GM21825 (cell line): ENCODE results near the gene CDS1.
"Not testable (repeated sequence)": the region's sequence is repeated elsewhere in the genome, so short reads cannot be mapped to it uniquely, and the experiment has no call there.

Source experiments
- ATAC-seq: cut with Tn5 transposase; IDR thresholded peaks from one replicate; pipeline ENCODE4 v1.9.1; 2021; ENCODE audit warnings: mild to moderate bottlenecking, moderate library complexity; ENCODE audit not compliant: unreplicated experiment

Gene CDS1

DNA sequence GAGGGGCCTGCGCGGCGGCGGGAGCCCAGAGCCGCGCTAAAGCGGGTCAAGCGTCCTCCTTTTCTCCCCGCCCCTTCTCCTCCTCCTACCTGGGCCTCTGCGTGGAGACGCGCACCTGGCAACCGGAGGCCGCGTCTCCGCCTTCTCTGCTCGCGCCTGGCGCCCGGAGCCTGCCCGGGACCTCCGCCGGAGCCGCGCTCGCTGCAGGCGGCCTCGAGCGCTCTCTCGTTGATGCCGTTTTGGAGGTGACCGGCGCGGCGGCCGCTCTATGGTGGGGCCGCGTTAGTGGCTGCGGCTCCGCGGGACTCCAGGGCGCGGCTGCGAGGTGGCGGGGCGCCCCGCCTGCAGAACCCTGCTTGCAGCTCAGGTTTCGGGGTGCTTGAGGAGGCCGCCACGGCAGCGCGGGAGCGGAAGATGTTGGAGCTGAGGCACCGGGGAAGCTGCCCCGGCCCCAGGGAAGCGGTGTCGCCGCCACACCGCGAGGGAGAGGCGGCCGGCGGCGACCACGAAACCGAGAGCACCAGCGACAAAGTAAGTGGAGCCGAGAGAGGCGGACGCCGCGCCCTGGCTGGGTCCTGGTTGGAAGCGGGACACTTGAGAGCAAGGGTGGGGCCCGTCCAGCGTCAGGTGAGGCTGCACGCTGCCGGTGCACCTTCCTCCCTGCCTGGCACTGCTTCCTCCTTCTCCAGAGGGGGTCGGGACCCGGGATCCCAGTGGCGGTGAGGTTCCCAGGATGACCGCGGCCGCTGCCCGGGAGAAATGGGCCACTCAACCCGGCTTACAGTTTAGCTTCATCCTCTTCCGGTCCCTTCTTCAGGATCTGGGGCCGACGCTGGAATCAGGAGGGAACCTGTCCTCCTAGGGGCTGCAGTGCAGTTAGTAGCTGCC, at the start of gene CDS1:
Gene CDS1 (plus strand): TSS at position 140 of the 888 bp plus-strand sequence. CDS start 275 bp downstream, at position 415.
- peak; percentile 45 for ATAC-seq

- no peak for ATAC-seq
Measured at GRCh38 chr4:84535901-84536300, 47.0 kb upstream of the CDS1 start.

GRCh38 chr4:84545093-84545492, 37.8 kb upstream of the CDS1 start:
- ATAC-seq: no peak

DNA sequence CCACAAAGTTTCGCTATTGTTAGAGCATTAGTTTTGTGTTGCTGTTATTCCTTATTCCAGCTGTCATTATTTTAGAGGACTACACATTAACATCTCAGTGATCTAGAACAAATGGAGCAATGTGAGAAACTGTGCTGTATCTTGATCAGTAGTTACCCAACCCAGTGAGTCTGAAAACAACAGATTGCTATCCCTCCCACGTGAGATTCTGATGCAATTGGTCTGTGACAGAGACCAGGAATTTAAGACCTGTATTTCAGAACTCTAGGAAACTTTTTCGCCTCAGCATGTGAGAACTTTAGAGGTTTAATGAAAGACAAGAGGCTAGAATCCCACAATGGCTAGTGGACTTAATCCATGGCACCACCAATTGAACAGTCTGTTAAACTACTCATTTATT, 35.7 kb upstream of the CDS1 start:
- no peak for ATAC-seq

DNA sequence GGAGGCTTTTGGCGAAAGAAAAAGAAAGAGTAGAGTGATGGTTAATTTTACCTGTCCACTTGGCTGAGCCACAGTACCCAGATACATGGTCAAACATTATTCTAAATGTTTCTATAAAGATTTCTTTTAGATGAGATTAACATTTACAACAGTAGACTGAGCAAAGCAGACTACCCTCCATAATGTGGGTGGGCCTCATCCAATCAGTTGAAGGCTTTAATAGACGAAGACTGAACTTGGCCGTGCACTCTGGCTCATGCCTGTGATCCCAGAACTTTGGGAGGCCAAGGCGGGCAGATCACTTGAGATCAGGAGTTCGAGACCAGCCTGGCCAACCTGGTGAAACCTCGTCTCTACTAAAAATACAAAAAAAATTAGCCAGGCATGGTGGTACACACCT, 33.7 kb upstream of the CDS1 start:
- ATAC-seq: not testable (repeated sequence)

DNA sequence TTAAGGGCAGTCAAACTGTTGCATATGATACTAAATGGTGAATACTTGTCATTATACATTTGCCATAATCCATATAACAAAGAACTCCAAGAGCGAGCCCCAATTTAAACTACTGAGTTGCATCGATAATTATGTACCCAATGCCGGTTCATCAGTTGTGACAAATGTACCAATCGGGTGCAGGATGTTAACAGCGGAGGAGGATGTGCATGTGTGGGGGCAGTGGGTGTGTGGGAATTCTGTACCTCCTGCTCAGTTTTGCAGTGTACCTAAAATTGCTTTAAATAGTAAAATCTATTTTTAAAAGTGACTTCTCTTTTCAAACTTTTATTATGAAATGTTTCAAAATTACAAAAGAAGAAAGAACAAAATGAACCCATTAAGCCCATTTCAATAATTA, 20.8 kb upstream of the CDS1 start:
- ATAC-seq: no peak

DNA sequence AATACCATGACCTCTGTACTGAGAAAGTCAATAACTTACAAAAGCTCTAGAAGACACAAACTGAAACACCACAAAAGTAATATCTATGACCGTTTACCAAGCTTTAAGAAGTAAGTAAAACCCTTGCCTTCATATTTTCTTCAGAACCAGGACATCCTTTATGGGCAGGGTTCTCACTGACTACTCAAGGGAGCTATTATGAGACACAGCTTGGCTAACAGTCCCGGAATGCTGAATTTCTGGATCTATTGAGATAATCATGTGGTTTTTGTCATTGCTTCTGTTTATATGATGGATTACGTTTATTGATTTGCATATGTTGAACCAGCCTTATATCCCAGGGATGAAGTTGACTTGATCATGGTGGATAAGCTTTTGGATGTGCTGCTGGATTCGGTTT, 19.9 kb upstream of the CDS1 start:
- ATAC-seq: no peak

DNA sequence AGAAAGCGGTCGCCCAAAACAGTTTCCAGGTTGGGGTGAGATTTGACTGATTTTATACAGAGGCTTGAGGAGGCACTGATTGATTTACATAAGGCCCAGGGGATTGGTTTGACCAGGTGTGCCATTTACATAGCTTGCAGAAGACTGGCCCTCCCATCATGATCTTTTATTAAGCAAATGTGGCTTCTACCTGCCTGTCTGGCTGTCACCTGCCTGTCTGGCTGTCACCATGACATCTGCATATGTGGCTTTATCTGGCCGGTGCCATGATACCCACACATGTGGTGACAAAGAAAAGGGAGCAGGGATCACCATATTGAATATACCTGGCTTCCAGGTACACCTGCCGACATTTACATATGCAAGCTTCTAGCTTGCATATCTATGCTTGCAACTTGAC, 17.0 kb upstream of the CDS1 start:
- no peak for ATAC-seq

GRCh38 chr4:84568496-84568895, 14.4 kb upstream of the CDS1 start:
- no peak for ATAC-seq

DNA sequence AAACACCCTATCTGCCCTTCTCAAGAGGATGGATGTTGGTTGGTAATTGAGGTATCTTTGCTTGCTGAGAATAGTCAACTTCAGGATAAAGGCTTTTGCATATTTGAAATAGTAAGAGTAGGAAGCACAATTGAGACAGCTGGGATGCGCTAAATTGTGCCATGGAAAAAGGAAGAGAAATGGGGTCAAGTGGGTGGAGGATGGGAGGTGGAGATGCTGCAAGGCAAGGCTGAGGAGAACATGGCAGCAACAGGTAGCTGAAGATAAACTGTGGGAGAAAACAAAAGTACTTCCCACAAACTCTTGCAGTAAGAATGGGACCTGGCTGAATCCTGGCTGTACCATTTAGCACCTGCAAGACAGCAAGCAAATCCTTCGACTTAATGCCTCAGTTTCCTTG, 13.9 kb upstream of the CDS1 start:
- no peak for ATAC-seq

GRCh38 chr4:84573385-84574068, 9.4 kb upstream of the CDS1 start:
- ATAC-seq: no peak

- ATAC-seq: no peak
Measured at GRCh38 chr4:84574069-84574720, 8.7 kb upstream of the CDS1 start.

GRCh38 chr4:84578540-84579402, 4.2 kb upstream of the CDS1 start:
- no peak for ATAC-seq

- no peak for ATAC-seq
Measured at GRCh38 chr4:84579403-84579776, 3.5 kb upstream of the CDS1 start.

GRCh38 chr4:84582302-84582987, 482 bp upstream of the CDS1 start:
- ATAC-seq: peak; percentile 80

GRCh38 chr4:84583876-84584380, 1.0 kb downstream of the CDS1 start:
- ATAC-seq: no peak

DNA sequence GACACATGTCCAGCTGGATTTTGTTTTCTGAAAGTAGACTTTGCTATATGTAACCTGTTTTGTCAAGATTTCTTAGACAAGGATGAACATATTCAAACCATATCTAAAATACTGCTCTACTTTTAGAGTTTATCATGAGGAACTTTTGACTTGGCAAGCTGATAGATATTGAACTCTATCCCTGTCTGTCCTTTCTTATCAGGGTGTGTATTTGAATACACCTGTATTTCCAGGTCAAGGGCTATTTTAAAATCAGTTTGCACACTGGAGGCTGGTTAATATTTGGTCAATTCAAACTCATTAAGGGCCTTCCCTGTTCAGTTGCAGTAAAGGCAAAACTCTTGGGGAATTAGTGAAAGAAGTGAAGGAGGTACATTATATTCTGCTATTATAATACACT, 2.3 kb downstream of the CDS1 start:
- no peak for ATAC-seq

GRCh38 chr4:84594724-84595123, 11.8 kb downstream of the CDS1 start:
- ATAC-seq: no peak

DNA sequence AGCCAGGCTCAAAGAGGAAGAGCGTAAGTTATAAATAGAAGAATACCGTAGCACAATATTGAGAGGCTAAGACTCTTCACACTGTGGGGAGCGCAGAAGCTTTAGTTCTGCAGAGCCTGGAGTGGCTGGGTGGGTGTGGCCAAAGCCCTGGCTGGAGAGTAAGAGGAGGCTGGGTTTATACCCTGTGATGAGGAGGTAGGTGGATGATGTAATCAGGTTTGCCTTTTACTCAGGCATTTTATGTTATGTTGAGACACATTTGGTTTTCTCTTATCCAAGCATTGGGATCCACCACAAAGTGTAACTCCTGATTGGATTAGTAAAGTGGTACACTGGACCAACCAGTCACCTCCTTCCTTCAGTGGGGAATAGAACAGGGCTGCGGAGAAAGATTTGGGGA, 13.9 kb downstream of the CDS1 start:
- no peak for ATAC-seq

DNA sequence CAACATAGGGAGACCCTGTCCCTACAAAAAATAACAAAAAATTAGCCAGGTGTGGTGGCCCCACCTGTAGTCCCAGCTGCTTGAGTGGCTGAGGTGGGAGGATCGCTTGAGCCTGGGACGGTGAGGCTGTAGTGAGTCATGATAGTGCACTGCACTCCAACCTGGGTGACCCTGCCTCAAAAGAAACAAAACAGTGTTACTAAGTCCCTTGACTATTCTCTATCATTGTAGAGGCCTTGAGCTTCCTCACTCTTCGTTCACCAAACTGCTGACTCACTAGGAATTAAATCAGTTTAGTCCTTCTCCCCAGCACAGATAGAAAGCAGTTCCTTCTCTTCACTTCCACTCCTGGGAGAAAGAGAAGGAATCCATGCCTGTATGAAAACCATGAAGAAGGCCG, 14.5 kb downstream of the CDS1 start:
- ATAC-seq: no peak
